ENCODE results near the gene LRBA.
"Not testable (repeated sequence)": the region's sequence is repeated elsewhere in the genome, so short reads cannot be mapped to it uniquely, and the experiment has no call there.

The LRBA gene

DNA sequence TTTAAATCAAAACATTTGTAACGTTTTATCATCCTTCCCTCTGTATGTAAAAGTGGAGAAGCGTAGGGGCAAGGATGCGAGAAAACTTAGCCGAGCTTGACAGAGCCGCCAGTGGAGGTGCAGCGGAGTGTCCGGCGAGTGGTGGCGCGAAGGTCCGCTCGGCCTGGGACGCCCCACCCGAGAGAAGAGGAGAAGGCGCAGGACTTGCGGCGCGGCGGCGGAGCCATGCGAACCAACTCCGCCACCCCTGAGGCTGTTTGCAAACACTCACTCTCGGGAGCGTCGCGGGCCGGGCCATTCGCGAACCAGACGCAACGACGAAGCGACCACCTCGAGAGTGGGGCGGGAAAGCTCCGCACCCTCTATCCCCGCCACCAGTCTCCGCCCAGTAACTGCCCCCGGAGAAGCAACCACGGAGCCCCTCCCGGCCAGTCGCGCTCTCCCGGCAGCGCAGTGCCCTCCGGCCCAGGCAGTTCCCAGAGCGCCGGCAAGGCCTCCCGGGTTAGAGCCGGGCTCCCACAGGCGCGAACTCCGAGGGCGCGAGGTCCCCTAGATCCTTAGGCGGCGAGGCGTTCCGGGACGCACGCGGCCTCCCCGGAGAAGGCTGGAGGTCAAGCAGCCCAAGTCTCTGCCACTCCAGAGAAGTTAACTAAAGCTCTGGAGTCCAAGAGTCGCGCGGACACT, 435.4 kb downstream of the LRBA start:
- DNase-seq (ENCODE audit: extremely low read depth in 1 of 2, low read depth in 1 of 2) = no peak

DNA sequence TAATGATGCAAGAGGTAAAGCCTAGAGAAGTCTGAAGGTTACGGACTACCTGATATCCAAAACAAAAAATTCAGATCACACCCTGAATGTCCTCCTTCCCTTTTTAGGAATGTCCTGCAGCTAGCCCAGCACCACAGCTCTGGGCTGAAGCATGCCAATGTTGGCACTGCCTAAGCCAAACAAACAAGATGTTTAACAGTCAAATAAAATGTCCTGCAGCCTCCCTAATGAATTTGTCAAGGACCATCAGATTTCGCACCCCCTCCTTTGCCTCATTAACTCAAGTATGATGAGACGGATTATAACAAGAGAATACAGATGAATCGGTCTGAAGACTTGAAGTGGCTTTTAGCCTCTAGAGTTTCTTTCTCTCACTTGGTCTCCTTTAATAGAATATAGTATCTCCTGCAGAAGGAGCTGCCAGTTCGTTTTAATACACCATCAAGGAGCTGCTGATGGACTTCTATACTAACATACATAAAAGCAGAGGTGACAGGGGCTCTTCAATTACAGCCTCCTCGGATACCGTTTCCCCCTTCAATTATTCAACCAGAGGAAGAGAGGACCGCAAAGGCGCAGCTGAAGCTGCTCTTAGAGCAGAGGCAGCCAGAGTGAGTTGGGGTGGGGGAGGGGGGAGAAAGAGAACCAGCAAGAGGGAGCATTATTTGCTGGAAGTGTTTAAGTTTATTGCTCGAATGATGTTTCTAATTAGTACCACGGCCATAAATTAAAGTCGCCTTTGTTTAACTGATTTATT, 436.2 kb downstream of the LRBA start:
- DNase-seq (ENCODE audit: extremely low read depth in 1 of 2, low read depth in 1 of 2) = no peak

DNA sequence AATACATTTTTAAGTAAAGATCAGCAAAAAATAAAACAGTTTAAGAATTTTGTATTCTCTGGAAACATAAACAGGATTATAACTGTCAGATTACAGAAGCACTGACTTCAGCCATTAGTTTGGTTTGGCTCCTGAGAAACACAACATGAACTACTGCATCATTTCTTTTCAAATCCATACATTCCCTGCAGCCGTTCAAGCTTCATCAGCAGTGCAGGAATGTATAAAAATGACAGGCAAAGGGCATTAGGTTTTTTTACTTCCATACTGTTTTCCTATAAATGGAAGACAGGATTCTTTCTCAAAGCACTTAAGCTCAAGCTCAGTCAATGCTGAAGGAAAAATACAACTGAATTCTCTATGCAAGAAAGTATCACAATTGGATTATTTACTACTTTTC, 437.3 kb downstream of the LRBA start:
- DNase-seq (ENCODE audit: extremely low read depth in 1 of 2, low read depth in 1 of 2) = no peak

DNA sequence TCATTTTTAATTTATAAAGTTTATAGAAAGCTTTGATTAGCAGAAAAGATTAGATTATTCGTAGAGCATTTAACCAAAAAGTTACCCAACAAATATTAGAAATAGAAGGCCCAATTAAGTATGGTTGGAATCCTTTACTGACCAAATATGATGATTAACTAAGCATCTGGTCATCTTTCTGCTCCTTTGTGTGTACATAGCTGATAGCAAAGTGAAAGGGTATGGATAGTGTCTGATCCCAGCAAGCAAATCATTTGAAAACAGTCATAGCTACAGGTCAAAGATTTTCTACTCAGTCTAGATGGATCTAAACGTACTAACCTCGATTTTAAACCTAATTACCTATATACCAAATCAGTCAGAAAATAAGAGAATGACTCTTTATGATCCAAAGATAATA, 440.4 kb downstream of the LRBA start:
- DNase-seq (ENCODE audit: extremely low read depth in 1 of 2, low read depth in 1 of 2) = no peak

DNA sequence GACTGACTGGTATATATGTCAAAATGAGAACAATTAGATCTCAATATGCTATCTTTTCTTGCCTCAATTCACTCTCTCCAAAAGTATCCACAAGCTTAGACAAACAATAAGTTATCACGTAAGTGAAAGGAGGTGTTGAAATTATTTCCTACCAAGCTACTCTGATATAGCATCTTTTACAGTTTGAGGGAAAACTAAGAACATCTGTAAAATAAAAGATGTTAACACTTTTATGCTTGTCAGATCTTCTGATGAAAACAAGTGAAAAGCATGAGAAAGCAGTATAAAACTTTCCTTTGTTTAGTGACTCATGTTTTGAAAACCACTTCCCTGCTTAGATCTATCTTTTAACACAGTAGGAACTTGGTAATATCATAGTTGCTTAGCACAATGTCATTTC, 441.6 kb downstream of the LRBA start:
- DNase-seq (ENCODE audit: extremely low read depth in 1 of 2, low read depth in 1 of 2) = no peak

DNA sequence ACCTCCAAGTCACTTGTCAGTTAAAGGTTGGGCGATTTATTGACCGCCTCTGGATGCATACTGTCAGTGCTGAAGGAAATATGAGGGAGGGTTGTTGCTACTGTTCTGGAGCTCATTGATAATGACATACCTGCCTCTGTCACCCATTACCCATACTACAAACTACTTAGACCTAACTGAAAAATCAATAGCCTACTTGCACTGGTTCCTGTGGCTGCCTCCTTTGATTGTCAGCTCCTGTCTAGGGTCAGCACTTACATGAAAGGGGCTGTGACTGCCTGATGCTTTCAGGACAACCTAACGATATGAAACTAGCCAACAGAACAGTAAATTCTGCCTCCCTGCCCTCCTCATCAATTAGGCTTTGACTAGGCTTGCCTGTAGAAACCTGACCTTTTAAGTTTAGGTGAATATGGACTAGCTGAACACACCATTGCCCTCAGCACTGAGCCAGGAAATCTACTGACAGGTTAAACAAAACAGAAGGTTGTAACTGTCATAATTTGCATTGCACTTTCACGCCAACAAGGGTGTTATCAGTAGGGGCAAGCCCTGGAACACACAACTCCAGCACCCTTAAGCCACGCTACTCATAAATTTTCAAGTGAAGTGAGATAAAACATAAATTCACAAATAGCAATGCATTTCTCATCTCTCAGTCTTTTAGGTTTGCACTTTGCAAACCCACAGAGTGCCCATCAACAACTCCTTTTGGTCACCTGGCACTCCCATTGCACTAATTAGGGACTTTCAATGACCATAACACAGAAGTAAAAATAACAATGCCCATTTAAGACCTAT, 442.2 kb downstream of the LRBA start:
- no peak for DNase-seq (ENCODE audit: extremely low read depth in 1 of 2, low read depth in 1 of 2)

DNA sequence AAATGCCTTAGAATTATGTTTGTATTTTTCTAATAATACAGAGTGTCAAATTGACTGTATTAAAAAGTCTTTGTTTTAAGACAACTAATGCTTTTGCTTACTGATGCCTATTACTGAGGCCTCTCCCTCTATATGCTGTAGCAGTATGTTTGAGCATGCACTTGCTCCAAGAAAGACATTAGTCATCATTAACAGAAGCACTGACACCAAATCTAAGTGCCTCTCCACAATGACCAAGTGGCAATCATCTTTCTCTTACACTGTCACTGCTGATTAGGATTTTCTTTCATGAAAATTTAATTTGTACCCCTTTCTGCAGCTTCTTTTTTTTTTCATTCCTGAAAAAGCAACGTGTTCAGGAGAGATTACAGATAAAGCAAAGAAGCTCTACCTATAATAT, 444.2 kb downstream of the LRBA start:
- no peak for DNase-seq (ENCODE audit: extremely low read depth in 1 of 2, low read depth in 1 of 2)

DNA sequence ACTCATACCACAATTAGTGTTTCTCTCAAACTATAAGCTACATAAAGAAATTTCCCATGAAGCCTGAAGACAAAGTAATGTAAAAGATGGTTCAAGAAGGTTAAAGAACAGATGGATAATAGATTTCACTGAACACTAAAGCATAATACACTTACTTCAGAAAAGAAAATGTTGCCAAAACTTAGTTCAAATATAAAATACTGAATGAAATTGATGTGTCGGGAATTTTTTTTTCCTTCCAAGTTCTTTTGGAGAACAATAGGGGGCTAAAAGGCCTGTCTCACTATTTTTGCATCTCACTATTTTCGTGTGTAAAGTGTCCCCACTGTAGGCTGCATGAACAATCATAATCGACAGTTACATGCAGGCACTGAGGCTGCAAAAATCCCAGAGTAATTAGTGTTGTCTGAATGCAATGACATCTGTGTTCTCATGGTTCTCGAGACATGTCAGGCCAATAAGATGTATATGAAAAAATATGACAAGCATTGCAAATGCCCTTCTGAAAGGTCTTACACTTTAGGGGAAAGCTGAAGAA, 445.0 kb downstream of the LRBA start:
- DNase-seq (ENCODE audit: extremely low read depth in 1 of 2, low read depth in 1 of 2) = no peak

DNA sequence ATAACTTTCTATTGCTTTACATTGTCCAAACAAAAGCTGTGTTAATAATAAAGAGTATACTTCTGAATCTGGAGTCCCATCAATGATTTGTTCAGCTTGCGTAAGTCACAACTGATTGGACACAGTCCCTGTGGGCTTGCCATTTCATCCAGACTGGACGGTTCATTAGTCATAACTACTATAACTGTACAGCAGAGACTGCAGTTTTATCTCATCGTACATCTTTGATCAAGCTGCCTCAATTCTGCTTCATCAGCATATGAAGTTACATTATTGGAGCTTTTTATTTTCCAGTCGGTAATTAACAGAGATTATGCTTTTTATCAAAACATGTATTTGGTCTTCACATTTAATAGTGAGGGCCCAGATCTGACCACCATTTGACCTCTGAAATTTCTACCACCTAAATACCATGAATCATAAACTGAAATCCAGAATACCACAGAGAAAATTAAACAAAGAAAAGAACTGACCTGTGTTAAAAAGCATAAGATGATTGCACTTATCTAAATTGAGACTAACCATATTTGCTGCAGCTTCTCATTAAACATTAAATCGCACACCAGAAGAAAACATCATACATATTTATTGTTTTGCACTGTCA, 445.6 kb downstream of the LRBA start:
- no peak for DNase-seq (ENCODE audit: extremely low read depth in 1 of 2, low read depth in 1 of 2)

DNA sequence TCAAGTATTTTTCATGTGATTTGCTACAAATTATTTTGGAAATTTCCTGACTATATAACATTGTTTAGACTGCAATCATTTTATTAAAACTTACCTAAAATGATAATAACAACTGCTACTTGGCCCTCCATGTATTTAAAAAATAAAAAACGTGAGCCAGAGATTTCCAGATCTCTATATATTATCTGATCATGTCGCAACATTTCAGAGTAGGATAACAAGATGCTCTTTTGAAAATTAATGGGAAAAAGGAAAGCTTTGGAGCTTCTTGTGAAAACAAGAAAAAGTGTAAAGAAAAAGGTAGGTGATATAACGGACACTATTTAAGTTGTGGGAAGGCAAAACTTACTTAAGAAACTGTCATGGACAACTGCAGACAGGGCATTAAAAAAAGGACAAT, 448.0 kb downstream of the LRBA start:
- DNase-seq (ENCODE audit: extremely low read depth in 1 of 2, low read depth in 1 of 2) = no peak

DNA sequence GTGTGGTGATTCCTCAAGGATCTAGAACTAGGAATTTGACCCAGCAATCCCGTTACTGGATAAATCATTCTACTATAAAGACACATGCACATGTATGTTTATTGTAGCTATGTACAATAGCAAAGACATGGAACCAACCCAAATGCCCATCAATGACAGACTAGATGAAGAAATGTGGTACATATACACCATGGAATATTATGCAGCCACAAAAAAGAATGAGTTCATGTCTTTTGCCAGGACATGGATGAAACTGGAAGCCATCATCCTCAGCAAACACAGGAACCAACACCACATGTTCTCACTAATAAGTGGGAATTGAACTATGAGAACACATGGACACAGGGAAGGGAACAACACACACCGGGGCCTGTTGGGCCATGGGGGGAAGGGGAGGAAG, 450.1 kb downstream of the LRBA start:
- DNase-seq (ENCODE audit: extremely low read depth in 1 of 2, low read depth in 1 of 2) = not testable (repeated sequence)

DNA sequence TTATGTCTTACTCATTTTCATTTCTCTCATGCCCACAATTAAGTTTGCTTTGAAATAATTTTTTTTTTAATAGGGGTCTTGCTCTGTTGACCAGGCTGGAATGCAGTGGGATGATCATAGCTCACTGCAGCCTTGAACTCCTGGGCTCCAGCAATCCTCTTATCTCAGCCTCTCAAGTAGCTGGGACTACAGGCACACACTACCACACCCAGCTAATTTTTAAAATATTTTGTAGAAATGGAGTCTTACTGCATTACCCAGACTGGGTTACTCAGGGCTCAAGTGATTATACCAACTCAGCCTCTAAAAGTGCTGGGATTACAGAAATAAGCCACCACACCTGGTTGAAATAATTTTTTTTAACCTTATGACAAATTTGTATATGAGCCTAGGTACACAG, 452.3 kb downstream of the LRBA start:
- DNase-seq (ENCODE audit: extremely low read depth in 1 of 2, low read depth in 1 of 2) = no peak

DNA sequence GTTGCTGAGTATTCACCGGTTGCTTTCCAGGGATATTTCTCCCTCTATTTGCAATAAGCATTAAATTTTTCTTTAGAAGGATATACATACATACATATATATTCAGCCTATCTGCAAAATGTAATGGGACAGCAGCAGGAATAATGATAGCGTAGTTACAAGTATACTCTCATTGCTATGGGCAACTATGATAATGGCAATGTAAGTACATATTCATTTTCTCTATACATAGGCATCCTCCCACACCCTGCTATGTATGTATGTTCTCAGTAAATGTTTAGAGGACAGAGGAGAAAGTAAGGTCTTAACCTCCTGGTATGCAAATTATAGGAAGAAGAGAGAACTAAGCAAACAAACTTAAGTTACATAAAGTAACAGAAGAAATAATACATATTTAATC, 452.8 kb downstream of the LRBA start:
- DNase-seq (ENCODE audit: extremely low read depth in 1 of 2, low read depth in 1 of 2) = no peak

DNA sequence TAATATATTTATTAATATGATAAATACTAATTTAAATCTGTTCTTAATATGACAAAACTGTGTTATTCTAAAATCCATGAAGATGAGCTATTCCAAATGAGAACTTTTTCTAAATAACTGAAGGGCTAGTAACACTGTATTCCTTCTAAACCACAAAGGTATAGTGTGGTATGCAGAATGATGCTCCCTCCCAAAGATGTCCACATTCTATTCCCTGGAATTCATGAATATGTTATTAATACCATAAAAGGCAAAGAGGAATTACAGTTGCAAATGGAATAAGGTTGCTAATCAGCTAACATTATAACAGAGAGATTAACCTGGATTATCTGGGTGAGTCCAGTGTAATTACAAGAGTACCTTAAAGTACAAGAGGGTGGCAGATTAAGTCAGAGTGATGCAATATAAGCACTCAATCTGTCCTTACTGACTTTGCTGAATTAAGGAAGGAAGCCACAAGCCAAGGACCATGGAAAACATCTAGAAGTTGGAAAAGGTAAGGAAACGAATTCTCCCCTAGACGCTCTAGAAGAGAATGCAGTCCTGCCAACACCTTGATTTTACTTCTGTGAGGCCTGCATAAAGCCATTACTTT, 453.8 kb downstream of the LRBA start:
- DNase-seq (ENCODE audit: extremely low read depth in 1 of 2, low read depth in 1 of 2) = no peak

DNA sequence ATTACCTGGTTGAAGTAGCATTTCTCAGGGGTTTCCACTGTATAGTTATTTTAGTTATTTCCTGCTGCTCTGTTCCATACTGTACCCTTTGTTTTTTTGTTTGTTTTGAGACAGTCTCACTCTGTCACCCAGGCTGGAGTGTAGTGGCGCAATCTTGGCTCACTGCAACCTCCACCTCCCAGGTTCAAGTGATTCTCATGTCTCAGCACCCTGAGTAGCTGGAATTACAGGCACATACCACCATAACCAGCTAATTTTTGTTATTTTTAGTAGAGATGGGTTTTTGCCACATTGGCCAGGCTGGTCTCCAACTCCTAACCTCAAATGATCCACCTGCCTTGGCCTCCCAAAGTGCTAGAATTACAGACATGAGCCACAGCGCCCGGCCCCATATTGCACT, 457.3 kb downstream of the LRBA start:
- not testable (repeated sequence) for DNase-seq (ENCODE audit: extremely low read depth in 1 of 2, low read depth in 1 of 2)

DNA sequence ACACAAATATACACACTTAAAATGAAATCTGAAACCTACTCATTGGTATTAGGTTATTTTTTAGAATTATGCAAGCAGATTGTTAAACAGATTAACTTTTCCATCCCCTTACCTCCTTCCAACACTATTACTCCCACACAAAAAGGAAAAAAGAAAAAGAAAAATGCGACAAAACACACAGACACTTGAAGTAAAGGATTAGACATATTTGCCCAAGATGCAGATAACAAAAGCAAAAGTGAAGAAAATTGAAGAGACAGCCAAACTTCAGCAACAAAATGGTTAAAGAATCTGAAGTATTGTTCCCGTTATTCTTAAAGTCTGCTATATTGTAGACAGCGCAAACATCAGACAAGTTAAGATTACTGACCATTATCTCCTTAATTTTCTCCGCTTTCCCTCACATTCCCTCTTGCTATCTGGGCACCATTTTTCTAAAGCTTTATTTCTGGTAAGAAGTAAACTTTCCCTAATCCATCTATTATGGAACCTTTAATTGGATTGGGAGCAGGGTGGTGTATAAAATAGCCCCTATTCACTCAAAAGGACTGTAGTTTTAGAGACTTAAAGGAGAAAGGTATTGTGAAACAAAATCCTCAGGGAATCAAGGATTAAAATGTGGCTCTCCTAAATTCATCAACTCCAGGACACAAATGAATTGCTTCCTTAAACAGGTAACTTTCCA, 467.8 kb downstream of the LRBA start:
- DNase-seq (ENCODE audit: extremely low read depth in 1 of 2, low read depth in 1 of 2) = no peak

DNA sequence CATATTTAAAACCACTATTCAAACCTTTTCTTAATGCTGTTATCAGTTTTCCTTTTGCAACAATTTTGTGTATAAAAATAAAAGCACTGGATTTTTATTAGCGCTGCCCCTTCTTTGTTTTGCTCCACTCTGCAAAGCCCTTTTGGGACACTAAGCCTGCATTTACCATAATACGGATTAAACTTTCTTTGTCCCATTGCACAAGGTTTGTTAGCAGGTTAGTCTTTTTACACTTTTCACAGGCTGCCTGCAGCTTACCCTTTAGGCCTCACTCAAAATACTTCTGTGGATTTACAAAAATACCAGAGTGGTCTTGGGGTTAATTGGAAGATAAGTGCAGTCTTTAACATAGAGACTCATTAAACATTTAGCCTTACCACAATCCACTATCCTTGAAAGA, 468.8 kb downstream of the LRBA start:
- DNase-seq (ENCODE audit: extremely low read depth in 1 of 2, low read depth in 1 of 2) = no peak

DNA sequence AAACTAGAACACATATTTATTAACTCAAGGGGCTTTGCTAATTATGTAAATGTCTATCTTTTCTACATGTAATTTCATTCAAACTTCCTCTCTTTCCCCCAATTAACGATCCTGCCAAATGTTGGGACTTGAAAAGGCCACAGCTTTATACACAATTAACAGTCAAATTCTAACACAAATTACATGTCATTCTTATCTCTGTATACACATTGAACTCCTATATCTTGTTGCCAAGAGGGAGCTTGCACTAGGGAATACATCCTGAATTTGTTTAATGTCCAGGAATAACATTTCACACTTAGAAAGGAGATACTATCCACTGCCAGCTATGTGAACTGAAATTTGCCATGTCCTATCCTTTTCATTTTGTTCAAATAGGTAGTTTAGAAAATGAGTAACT, 472.0 kb downstream of the LRBA start:
- DNase-seq (ENCODE audit: extremely low read depth in 1 of 2, low read depth in 1 of 2) = no peak

DNA sequence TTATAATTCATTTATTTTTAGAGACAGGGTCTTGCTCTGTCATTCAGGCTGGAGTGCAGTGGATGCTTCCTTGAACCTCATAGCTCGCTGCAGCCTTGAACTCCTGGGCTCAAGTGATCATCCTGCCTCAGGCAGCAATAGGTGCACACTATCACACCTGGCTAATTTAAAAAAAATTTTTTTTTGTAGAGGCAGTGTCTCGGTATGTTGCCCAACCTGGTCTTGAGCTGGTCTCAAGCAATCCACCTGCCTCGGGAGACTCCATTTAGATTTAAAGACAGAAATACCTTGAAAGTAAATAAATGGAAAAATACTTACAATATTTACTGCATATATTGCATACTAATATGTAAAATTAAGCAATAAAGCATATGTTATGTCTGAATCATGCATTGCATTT, 473.4 kb downstream of the LRBA start:
- no peak for DNase-seq (ENCODE audit: extremely low read depth in 1 of 2, low read depth in 1 of 2)

DNA sequence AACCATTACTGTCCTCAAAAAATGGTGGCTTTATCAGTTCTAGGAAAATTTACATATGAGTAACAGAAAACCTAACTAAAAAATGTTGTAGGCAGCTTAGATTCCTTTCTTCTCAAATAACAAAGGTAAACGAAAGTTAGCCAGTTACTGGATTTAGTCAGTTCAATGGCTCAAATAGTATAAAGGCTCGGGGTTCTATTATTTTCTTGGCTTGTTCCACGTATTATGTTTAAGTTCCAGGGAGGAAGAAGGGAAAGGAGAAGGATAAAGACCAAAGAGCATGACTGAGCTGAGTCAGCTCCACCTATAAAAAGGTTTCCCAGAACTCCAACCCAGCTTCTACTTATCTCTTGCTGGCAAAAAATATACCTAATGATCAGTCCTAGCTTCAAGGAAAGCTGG, 474.1 kb downstream of the LRBA start:
- no peak for DNase-seq (ENCODE audit: extremely low read depth in 1 of 2, low read depth in 1 of 2)
